ENCODE results near the gene PIGV. TPM values are rescaled to one million over a fixed set of nuclear protein-coding genes. Genes with fewer than 3 reads are reported as not detected.
A peak's percentile ranks its signal among the peaks of the same experiment; 100 is the strongest.
"Not testable (repeated sequence)": the region's sequence is repeated elsewhere in the genome, so short reads cannot be mapped to it uniquely, and the experiment has no call there.

Gene PIGV
- total and polyA plus RNA-seq, 2 donors, result 9.4 to 10.6 TPM

DNA sequence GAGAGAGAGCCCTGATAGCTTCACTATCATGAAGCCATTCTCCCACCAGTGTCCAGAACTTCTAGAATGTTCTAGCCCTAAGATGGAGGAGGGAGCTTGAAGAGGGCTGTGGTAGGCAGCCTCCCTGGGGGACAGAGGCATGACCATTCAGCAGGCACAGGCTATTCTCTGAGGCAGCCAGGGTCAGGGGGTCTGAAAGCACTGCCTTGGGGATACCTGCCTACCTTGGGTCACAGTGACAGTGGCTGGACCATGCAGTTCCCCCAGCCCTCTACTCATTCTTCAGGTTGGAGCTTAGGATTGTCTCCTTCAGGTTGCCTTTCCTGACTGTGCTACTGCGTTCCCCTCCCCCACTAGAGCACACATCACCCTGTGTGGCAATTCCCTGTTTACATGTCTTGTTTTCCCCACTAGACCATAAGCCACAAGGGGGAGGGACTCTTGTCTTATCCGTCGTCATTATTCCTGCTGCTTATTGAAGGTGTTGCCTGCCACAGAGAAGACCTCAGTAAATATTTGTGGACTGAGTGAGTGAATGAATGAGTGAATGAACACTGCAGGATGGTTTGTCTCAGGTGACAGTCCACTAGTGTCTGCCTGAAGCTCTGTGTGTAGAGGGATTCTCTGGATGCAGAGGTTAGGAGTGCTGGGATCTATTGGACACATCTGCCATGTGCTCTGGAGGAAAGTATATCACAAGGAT lies 43.9 kb downstream of the PIGV start:
- Histone ChIP-seq H3K9me3 (ENCODE audit: control insufficient read depth in 2 of 2, insufficient read depth in 1 of 2, low read length in 1 of 2) (no peaks in the 10 kb centered on the region), H3K4me1 (ENCODE audit: control insufficient read depth in 2 of 2, insufficient read depth in 2 of 2, low read length in 2 of 2) (peaks cover 13 to 33% of the 10 kb centered on the region in 2 donors), H3K4me3 (ENCODE audit: low read length in 2 of 2) (no peak overlapping the region), H3K27me3 (ENCODE audit: control insufficient read depth in 2 of 2, insufficient read depth in 1 of 2, low read length in 1 of 2) (no peaks in the 10 kb centered on the region), H3K36me3 (ENCODE audit: control insufficient read depth in 2 of 2, insufficient read depth in 2 of 2, low read length in 1 of 2) (peaks cover 16 to 37% of the 10 kb centered on the region in 2 donors), H3K27ac (ENCODE audit: low read depth in 1 of 2, low read length in 1 of 2) (no peak overlapping the region)
- 86% methylated on average over 3 of the region's 3 CpGs for WGBS
- no peak for DNase-seq (ENCODE audit: low read depth in 6 of 9, low spot score in 9 of 9)

GRCh38 chr1:26832249-26832960 lies 44.7 kb downstream of the PIGV start:
- no peak for DNase-seq (ENCODE audit: low read depth in 6 of 9, low spot score in 9 of 9)
- Histone ChIP-seq H3K36me3 (ENCODE audit: control insufficient read depth in 2 of 2, insufficient read depth in 2 of 2, low read length in 1 of 2) (peaks cover 16 to 37% of the 10 kb centered on the region in 2 donors), H3K4me3 (ENCODE audit: low read length in 2 of 2) (no peak overlapping the region), H3K4me1 (ENCODE audit: control insufficient read depth in 2 of 2, insufficient read depth in 2 of 2, low read length in 2 of 2) (peaks cover 13 to 31% of the 10 kb centered on the region in 2 donors), H3K27me3 (ENCODE audit: control insufficient read depth in 2 of 2, insufficient read depth in 1 of 2, low read length in 1 of 2) (no peaks in the 10 kb centered on the region), H3K9me3 (ENCODE audit: control insufficient read depth in 2 of 2, insufficient read depth in 1 of 2, low read length in 1 of 2) (no peaks in the 10 kb centered on the region), H3K27ac (ENCODE audit: low read depth in 1 of 2, low read length in 1 of 2) (peak overlapping the region in 1 of 2 donors; percentile 37)
- 97% methylated on average over 16 of the region's 16 CpGs for WGBS

GRCh38 chr1:26833432-26834405 lies 46.0 kb downstream of the PIGV start:
- H3K36me3 ChIP-seq (ENCODE audit: control insufficient read depth in 2 of 2, insufficient read depth in 2 of 2, low read length in 1 of 2), result peaks cover 16 to 45% of the 10 kb centered on the region in 2 donors
- peaks cover 9 to 20% of the 10 kb centered on the region in 2 donors for H3K4me1 ChIP-seq (ENCODE audit: control insufficient read depth in 2 of 2, insufficient read depth in 2 of 2, low read length in 2 of 2)

DNA sequence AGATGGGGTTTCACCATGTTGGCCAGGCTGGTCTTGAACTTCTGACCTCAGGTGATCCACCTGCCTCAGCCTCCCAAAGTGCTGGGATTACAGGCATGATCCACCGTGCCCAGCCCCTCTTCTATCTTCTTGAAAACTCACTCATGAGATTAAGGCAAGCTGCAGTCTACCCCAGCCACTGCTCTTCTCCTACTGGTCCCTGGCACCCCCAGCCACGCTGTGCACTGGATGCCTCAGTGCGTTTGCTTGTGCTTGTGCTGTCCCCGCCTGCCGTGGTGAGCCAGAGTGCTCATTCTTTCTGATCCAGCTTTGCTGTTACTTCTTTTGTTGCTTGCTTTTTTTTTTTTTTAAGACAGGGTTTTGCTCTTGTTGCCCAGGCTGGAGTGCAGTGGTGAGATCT lies 49.9 kb downstream of the PIGV start:
- H3K4me1 ChIP-seq (ENCODE audit: control insufficient read depth in 2 of 2, insufficient read depth in 2 of 2, low read length in 2 of 2), result peaks cover 9 to 14% of the 10 kb centered on the region in 2 donors
- 98% methylated on average over 5 of the region's 5 CpGs for WGBS
- not testable (repeated sequence) for H3K9me3 ChIP-seq (ENCODE audit: control insufficient read depth in 2 of 2, insufficient read depth in 1 of 2, low read length in 1 of 2); DNase-seq (ENCODE audit: low read depth in 6 of 9, low spot score in 9 of 9); H3K27ac ChIP-seq (ENCODE audit: low read depth in 1 of 2, low read length in 1 of 2); H3K27me3 ChIP-seq (ENCODE audit: control insufficient read depth in 2 of 2, insufficient read depth in 1 of 2, low read length in 1 of 2); H3K4me3 ChIP-seq (ENCODE audit: low read length in 2 of 2)
- H3K36me3 ChIP-seq (ENCODE audit: control insufficient read depth in 2 of 2, insufficient read depth in 2 of 2, low read length in 1 of 2), result peaks cover 27 to 56% of the 10 kb centered on the region in 2 donors

More at GRCh38 chr1:26833432-26834405, 46.0 kb downstream of the PIGV start:
- peak in 8 of 9 donors; percentile 37 to 84 (median 54) for DNase-seq (ENCODE audit: low read depth in 6 of 9, low spot score in 9 of 9)
- H3K27ac ChIP-seq (ENCODE audit: low read depth in 1 of 2, low read length in 1 of 2), result peak overlapping the region; percentile 77 to 90
- H3K27me3 ChIP-seq (ENCODE audit: control insufficient read depth in 2 of 2, insufficient read depth in 1 of 2, low read length in 1 of 2), result no peaks in the 10 kb centered on the region
- no peaks in the 10 kb centered on the region for H3K9me3 ChIP-seq (ENCODE audit: control insufficient read depth in 2 of 2, insufficient read depth in 1 of 2, low read length in 1 of 2)
- no peak overlapping the region for H3K4me3 ChIP-seq (ENCODE audit: low read length in 2 of 2)
- WGBS, result 33% methylated on average over 23 of the region's 23 CpGs

DNA sequence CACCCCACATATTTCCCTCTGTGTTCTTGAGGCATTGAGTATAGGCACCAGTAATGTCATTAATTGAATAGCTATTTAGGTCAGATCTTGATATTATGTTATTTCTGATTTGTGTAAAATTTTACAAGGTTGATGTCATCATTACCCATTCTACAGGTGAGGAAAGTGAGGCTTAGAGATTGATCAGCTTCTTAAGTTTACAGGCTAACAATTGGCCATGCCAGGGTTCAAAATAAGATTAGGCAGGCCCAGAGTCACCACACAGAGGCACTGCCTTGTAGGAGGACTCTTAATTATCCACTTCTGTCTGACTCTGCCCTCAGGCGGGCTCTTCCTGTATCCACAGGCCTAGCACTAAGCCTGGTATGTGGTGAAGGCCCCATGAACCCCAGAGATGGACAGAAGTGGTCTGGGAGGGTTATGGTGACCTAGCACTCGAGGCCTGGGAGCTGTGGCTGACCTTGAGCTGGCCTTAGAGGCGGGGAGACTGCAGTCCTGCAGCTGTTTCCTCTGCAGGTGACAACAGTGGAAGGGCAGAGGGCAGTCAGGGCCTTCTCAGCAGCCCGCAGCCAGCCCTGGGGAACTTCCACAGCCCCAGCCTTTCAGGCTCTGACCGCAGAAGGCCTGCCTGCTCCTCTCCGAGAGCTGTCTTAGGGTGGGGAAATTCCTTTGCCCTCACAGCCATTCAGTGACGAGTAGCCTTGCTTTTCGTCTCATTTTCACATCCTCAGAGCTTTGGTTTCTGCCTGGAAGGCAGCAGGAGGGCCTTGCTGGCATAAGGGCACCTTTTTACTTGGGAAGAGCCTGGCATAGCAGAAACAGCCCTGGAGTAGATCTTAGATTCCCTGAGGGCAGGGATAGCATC lies 51.0 kb downstream of the PIGV start:
- Histone ChIP-seq H3K4me3 (ENCODE audit: low read length in 2 of 2) (no peak overlapping the region), H3K27ac (ENCODE audit: low read depth in 1 of 2, low read length in 1 of 2) (peak overlapping the region; percentile 10 to 37), H3K27me3 (ENCODE audit: control insufficient read depth in 2 of 2, insufficient read depth in 1 of 2, low read length in 1 of 2) (no peaks in the 10 kb centered on the region), H3K36me3 (ENCODE audit: control insufficient read depth in 2 of 2, insufficient read depth in 2 of 2, low read length in 1 of 2) (peaks cover 27 to 53% of the 10 kb centered on the region in 2 donors), H3K4me1 (ENCODE audit: control insufficient read depth in 2 of 2, insufficient read depth in 2 of 2, low read length in 2 of 2) (peaks cover 3 to 7% of the 10 kb centered on the region in 2 donors), H3K9me3 (ENCODE audit: control insufficient read depth in 2 of 2, insufficient read depth in 1 of 2, low read length in 1 of 2) (no peaks in the 10 kb centered on the region)
- WGBS, result 90% methylated on average over 8 of the region's 8 CpGs
- DNase-seq (ENCODE audit: low read depth in 6 of 9, low spot score in 9 of 9), result peak in 1 of 9 donors; percentile 27

DNA sequence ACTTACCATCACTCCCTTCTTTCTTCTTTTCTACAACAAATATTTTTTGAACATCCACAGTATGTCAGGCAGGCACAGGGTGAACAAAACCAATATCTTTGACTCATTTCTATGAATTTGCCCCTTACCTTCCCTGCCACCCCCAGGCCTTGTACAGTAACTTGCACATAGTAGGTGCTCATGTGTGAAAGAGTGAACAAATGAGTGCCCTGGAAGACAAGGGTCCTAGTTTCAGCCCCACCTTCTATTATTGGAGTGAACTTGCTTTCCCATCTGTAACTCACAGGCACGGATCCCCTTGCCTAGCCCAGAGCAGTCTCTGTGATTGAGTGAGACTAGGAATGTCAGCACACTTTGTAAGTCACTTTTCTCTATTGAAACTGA lies 51.6 kb downstream of the PIGV start:
- H3K27me3 ChIP-seq (ENCODE audit: control insufficient read depth in 2 of 2, insufficient read depth in 1 of 2, low read length in 1 of 2), result no peaks in the 10 kb centered on the region
- no peaks in the 10 kb centered on the region for H3K9me3 ChIP-seq (ENCODE audit: control insufficient read depth in 2 of 2, insufficient read depth in 1 of 2, low read length in 1 of 2)
- peaks cover 0 to under 1% of the 10 kb centered on the region in 2 donors for H3K4me1 ChIP-seq (ENCODE audit: control insufficient read depth in 2 of 2, insufficient read depth in 2 of 2, low read length in 2 of 2)
- peak overlapping the region in 1 of 2 donors; percentile 20 for H3K27ac ChIP-seq (ENCODE audit: low read depth in 1 of 2, low read length in 1 of 2)
- H3K36me3 ChIP-seq (ENCODE audit: control insufficient read depth in 2 of 2, insufficient read depth in 2 of 2, low read length in 1 of 2), result peaks cover 23 to 49% of the 10 kb centered on the region in 2 donors
- WGBS, result 100% methylated on average over 1 of the region's 1 CpG
- no peak for DNase-seq (ENCODE audit: low read depth in 6 of 9, low spot score in 9 of 9)
- no peak overlapping the region for H3K4me3 ChIP-seq (ENCODE audit: low read length in 2 of 2)

DNA sequence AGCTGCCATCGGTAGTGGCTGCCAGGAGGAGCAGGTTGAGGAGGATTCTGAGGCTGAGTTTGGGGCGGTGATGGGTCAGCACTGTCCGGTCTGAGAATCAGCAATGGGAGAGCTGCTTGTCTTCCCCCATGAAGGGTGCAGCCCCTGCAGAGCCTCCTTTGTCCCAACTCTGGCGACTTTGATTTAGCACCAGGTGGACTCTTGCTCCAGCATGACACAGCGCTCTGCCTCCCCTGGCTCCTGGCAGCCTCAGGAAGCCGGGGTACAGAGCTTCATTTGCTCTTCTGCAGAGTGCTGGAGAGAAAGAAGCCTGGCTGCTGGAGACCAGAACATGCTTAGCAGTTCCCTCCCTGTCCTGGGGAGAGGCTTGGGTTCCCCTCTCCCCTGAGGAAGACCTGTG lies 52.0 kb downstream of the PIGV start:
- Histone ChIP-seq H3K9me3 (ENCODE audit: control insufficient read depth in 2 of 2, insufficient read depth in 1 of 2, low read length in 1 of 2) (no peaks in the 10 kb centered on the region), H3K27ac (ENCODE audit: low read depth in 1 of 2, low read length in 1 of 2) (no peak overlapping the region), H3K4me1 (ENCODE audit: control insufficient read depth in 2 of 2, insufficient read depth in 2 of 2, low read length in 2 of 2) (no peaks in the 10 kb centered on the region), H3K4me3 (ENCODE audit: low read length in 2 of 2) (no peak overlapping the region), H3K36me3 (ENCODE audit: control insufficient read depth in 2 of 2, insufficient read depth in 2 of 2, low read length in 1 of 2) (peaks cover 18 to 47% of the 10 kb centered on the region in 2 donors), H3K27me3 (ENCODE audit: control insufficient read depth in 2 of 2, insufficient read depth in 1 of 2, low read length in 1 of 2) (no peaks in the 10 kb centered on the region)
- 85% methylated on average over 6 of the region's 6 CpGs for WGBS
- DNase-seq (ENCODE audit: low read depth in 6 of 9, low spot score in 9 of 9), result no peak
